SK-N-SH (cell line): ENCODE data around the gene ROBO1. TPM values are rescaled to one million over a fixed set of nuclear protein-coding genes. Genes with fewer than 3 reads are reported as not detected.

Experiments used
- CTCF ChIA-PET: fragments of 300-600, 350-600 bp; formaldehyde crosslinking; extraction: SDS; loops from one replicate; lab custom pipeline; 2021; lab: Yijun Ruan, JAX
- POLR2A ChIA-PET: fragments of 350-600 bp; sonication (Branson Sonifier 250); formaldehyde crosslinking; extraction: SDS; loops from one replicate; lab custom pipeline; 2020; ENCODE audit warnings: antibody characterized with exemption, inconsistent platforms; lab: Yijun Ruan, JAX
- DNase-seq: peaks from one replicate; pipeline ENCODE4 v3.0.0; 2012
- H2AFZ ChIP-seq: fragments of 200-600 bp; sonication (generic); 2 replicates; pipeline ENCODE4 v1.8.1; 2016; ENCODE audit warnings: antibody characterized with exemption, mild to moderate bottlenecking, low read depth
- H3F3A ChIP-seq: fragments of 200-600 bp; sonication (generic); replicated peaks from 2 replicates; pipeline ENCODE3; 2016; ENCODE audit warnings: antibody characterized with exemption, mild to moderate bottlenecking; ENCODE audit not compliant: insufficient read depth
- H3K27ac ChIP-seq, 2 experiments: fragments of 200-500 bp in 1 of 2; fragments of 200-600 bp in 1 of 2; sonication (Bioruptor generic) in 1 of 2; sonication (generic), shearing (Covaris generic) in 1 of 2; 2 replicates each; pipeline versions ENCODE4 v1.5.1 to v1.6.1; 2014 to 2016; ENCODE audit warnings: low read depth in 2 of 2, inconsistent platforms in 1 of 2, low read length in 1 of 2, mild to moderate bottlenecking in 1 of 2, mixed read lengths in 1 of 2
- H3K27me3 ChIP-seq: fragments of 200-600 bp; sonication (generic), shearing (Covaris generic); 2 replicates; pipeline ENCODE4 v1.6.1; 2016; ENCODE audit warnings: mixed run types; ENCODE audit not compliant: insufficient read depth
- H3K36me3 ChIP-seq, 2 experiments: fragments of 200-500 bp in 1 of 2; fragments of 200-600 bp in 1 of 2; sonication (Bioruptor generic) in 1 of 2; sonication (generic) in 1 of 2; replicated peaks in 1 of 2; 2 replicates each; pipeline versions ENCODE3 to v1.5.1; 2014 to 2016; ENCODE audit warnings: low read length in 1 of 2, mild to moderate bottlenecking in 1 of 2; ENCODE audit not compliant: insufficient read depth in 2 of 2, control insufficient read depth in 1 of 2
- H3K4me1 ChIP-seq, 2 experiments: fragments of 200-500 bp in 1 of 2; fragments of 200-600 bp in 1 of 2; sonication (Bioruptor generic) in 1 of 2; sonication (generic), shearing (Covaris generic) in 1 of 2; 2 replicates each; pipeline versions ENCODE4 v1.5.1 to v1.6.1; 2014 to 2016; ENCODE audit warnings: low read depth in 1 of 2, low read length in 1 of 2, mixed run types in 1 of 2; ENCODE audit not compliant: insufficient read depth in 2 of 2, control insufficient read depth in 1 of 2
- H3K4me2 ChIP-seq: fragments of 200-600 bp; sonication (generic), shearing (Covaris generic); 2 replicates; pipeline ENCODE4 v1.6.1; 2017; ENCODE audit warnings: mixed run types
- H3K4me3 ChIP-seq, 2 experiments: fragments of 200-500 bp in 1 of 2; fragments of 200-600 bp in 1 of 2; sonication (Bioruptor generic) in 1 of 2; sonication (generic), shearing (Covaris generic) in 1 of 2; 2 replicates each; pipeline versions ENCODE4 v1.5.1 to v1.8.1; 2014 to 2016; ENCODE audit warnings: low read depth in 2 of 2, inconsistent platforms in 1 of 2, low read length in 1 of 2, mild to moderate bottlenecking in 1 of 2, mixed read lengths in 1 of 2, moderate library complexity in 1 of 2
- H3K79me2 ChIP-seq: fragments of 200-600 bp; sonication (generic); 2 replicates; pipeline ENCODE4 v1.8.1; 2017; ENCODE audit warnings: mild to moderate bottlenecking; ENCODE audit not compliant: insufficient read depth
- H3K9ac ChIP-seq: fragments of 200-600 bp; sonication (generic); 2 replicates; pipeline ENCODE4 v1.6.1; 2017; ENCODE audit warnings: mixed run types
- H3K9me2 ChIP-seq: fragments of 200-600 bp; sonication (generic); 2 replicates; pipeline ENCODE4 v1.6.1; 2017; ENCODE audit warnings: mixed run types
- H3K9me3 ChIP-seq: fragments of 200-600 bp; sonication (generic); 2 replicates; pipeline ENCODE4 v1.6.1; 2017; ENCODE audit warnings: mixed run types, mild to moderate bottlenecking, moderate library complexity
- H4K20me1 ChIP-seq: fragments of 200-600 bp; sonication (generic); 2 replicates; pipeline ENCODE4 v1.6.1; 2017; ENCODE audit warnings: mild to moderate bottlenecking, mixed run types; ENCODE audit not compliant: insufficient read depth
- ELF1 ChIP-seq: IDR thresholded peaks from 2 replicates; pipeline ENCODE4 v1.4.0; 2012
- EP300 ChIP-seq, 2 experiments: IDR thresholded peaks; 2 replicates each; pipeline versions ENCODE4 v1.4.0 to v1.6.1; 2012; ENCODE audit warnings: borderline replicate concordance in 1 of 2, low read depth in 1 of 2, low read length in 1 of 2
- FOSL2 ChIP-seq: IDR thresholded peaks from 2 replicates; pipeline ENCODE4 v1.4.0; 2012; ENCODE audit warnings: low read depth, mild to moderate bottlenecking, moderate library complexity, borderline replicate concordance
- FOXJ3 ChIP-seq: sonication (generic); formaldehyde crosslinking; IDR thresholded peaks from 2 replicates; pipeline ENCODE4 v1.5.1; 2020; ENCODE audit warnings: mild to moderate bottlenecking, missing genetic modification reagents
- FOXM1 ChIP-seq: IDR thresholded peaks from 2 replicates; pipeline ENCODE4 v1.4.0; 2012; ENCODE audit warnings: low read depth, mild to moderate bottlenecking
- GATA2 ChIP-seq: sonication (generic); formaldehyde crosslinking; IDR thresholded peaks from 2 replicates; pipeline ENCODE4 v1.5.0; 2020; ENCODE audit warnings: mild to moderate bottlenecking, missing genetic modification reagents
- MEF2A ChIP-seq: IDR thresholded peaks from 2 replicates; pipeline ENCODE4 v1.4.0; 2012; ENCODE audit warnings: low read depth, borderline replicate concordance
- MXI1 ChIP-seq: IDR thresholded peaks from 2 replicates; pipeline ENCODE4 v1.6.1; 2012; ENCODE audit warnings: mild to moderate bottlenecking, low read depth, low read length, improper control_type of control experiment
- NFIC ChIP-seq: IDR thresholded peaks from 2 replicates; pipeline ENCODE4 v1.4.0; 2012; ENCODE audit warnings: borderline replicate concordance
- NRF1 ChIP-seq: IDR thresholded peaks from 2 replicates; pipeline ENCODE4 v1.6.1; 2012; ENCODE audit warnings: low read depth, mild to moderate bottlenecking, low read length
- TAF1 ChIP-seq: IDR thresholded peaks from 2 replicates; pipeline ENCODE4 v1.6.1; 2012; ENCODE audit warnings: low read depth, mild to moderate bottlenecking, low read length, moderate library complexity, borderline replicate concordance
- TCF12 ChIP-seq: IDR thresholded peaks from 2 replicates; pipeline ENCODE4 v1.4.0; 2012
- WGBS: methylation state at CpG from one replicate; pipeline ENCODE4 v1.1.6; 2017; ENCODE audit warnings: low lambda C conversion rate; 5-methylcytosine and 5-hydroxymethylcytosine counted together
- polyA plus RNA-seq, 3 experiments: library from polyadenylated mRNA; depleted of rRNA; stranded (reverse); fragments of >200 nt; gene quantifications; 2 replicates each; pipeline ENCODE4 v1.2.3, GENCODE V29; 2012
- TF ChIP-seq, protein P1 (sequence below): IDR thresholded peaks from 2 replicates; pipeline ENCODE4 v1.4.0; 2012; ENCODE audit warnings: low read depth, borderline replicate concordance
- TF ChIP-seq, protein P2 (sequence below): fragments of 150-350 bp; IDR thresholded peaks from 2 replicates; pipeline ENCODE4 v1.6.1; 2016; ENCODE audit warnings: mild to moderate bottlenecking, low read depth, low read length
- TF ChIP-seq, protein P3 (sequence below): fragments of 150-350 bp; IDR thresholded peaks from 2 replicates; pipeline ENCODE4 v1.6.1; 2017; ENCODE audit warnings: antibody characterized with exemption, low read length, low read depth, borderline replicate concordance
- TF ChIP-seq, protein P4 (sequence below): IDR thresholded peaks from 2 replicates; pipeline ENCODE4 v1.4.0; 2012; ENCODE audit warnings: low read depth

The ROBO1 gene
- polyA plus RNA-seq, 1 of the 3 experiments (the other 2 are of a cell fraction), result 22.7 TPM

DNA sequence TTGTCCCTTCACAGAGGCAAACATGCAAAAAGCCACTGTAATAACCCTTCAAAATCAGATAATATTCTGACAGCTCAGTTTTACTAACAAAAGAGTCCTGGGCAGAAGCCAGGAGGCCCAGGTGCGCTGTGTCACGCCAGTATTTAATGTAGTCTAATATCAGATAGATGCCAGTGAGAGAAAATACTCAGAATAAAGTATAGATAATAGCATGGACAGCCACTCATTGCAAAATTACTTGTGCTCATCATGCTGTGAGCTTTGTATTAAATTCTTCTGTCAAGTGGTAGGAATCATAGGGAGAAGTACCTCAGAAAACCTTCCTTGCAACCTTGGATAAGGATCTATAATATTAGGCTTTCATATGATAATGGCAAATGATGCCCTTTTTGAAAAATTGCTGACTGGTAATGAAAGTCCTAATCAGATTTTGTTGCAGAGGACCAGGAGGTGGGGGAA, 1154.3 kb downstream of the ROBO1 start:
- Histone ChIP-seq H3K9me2 (no peaks in the 10 kb centered on the region), H3K27ac (peak overlapping the region in 1 of 2 experiments; percentile 76; a peak in 2 of 4 replicates), H4K20me1 (no peaks in the 10 kb centered on the region), H2AFZ (no peak overlapping the region), H3F3A (no peaks in the 10 kb centered on the region), H3K9ac (no peak overlapping the region), H3K9me3 (no peaks in the 10 kb centered on the region), H3K27me3 (no peaks in the 10 kb centered on the region), H3K79me2 (no peaks in the 10 kb centered on the region), H3K36me3 (peaks cover 20 to 21% of the 10 kb centered on the region in 2 experiments), H3K4me1 (peaks cover 0 to 16% of the 10 kb centered on the region in 2 experiments; a peak in 2 of 4 replicates), H3K4me3 (no peak overlapping the region), H3K4me2 (no peak overlapping the region)
- ChIA-PET POLR2A (no interaction called here), CTCF (no interaction called here)
- DNase-seq, result no peak
- 73% methylated on average over 2 of the region's 2 CpGs for WGBS
- TF ChIP-seq EP300 (IDR thresholded peaks at IDR 0.05; ENCODE audit: borderline replicate concordance in 1 of 2, low read depth in 1 of 2, low read length in 1 of 2) (peak in 1 of 2 experiments; percentile 52; a peak in 1 of 4 replicates), TCF12 (no peak), GATA2 (CRISPR knock-in tag) (peak; percentile 65)

DNA sequence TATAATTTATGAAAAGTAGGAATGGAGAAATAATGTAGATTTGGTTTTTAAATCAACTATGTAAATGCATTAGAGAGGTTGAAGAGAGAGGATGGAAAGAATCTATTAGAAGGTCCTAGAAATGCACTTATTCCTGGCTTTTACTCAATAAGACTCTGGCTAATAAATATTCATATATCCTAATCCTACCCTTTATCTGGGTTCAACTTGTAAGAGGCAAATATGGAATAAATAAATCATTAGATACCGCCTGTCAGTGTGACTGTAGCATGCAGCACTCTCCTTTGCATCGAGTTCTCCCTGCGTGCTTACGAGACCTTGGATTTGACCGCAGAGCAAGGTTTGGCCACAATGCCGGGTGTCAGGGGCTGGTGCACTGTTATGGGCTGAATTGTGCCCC, 1156.5 kb downstream of the ROBO1 start:
- Histone ChIP-seq H3K9me2 (no peaks in the 10 kb centered on the region), H3K79me2 (no peaks in the 10 kb centered on the region), H3F3A (no peaks in the 10 kb centered on the region), H3K36me3 (peaks cover 15 to 18% of the 10 kb centered on the region in 2 experiments), H2AFZ (no peak overlapping the region), H4K20me1 (no peaks in the 10 kb centered on the region), H3K9ac (no peak overlapping the region), H3K4me1 (peaks cover 0 to 16% of the 10 kb centered on the region in 2 experiments; a peak in 2 of 4 replicates), H3K27me3 (no peaks in the 10 kb centered on the region), H3K4me2 (no peak overlapping the region), H3K4me3 (no peak overlapping the region), H3K9me3 (no peaks in the 10 kb centered on the region), H3K27ac (no peak overlapping the region)
- DNase-seq, result no peak
- ChIA-PET CTCF (no interaction called here), POLR2A (no interaction called here)
- TF ChIP-seq, protein P1, sequence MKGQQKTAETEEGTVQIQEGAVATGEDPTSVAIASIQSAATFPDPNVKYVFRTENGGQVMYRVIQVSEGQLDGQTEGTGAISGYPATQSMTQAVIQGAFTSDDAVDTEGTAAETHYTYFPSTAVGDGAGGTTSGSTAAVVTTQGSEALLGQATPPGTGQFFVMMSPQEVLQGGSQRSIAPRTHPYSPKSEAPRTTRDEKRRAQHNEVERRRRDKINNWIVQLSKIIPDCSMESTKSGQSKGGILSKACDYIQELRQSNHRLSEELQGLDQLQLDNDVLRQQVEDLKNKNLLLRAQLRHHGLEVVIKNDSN, result no peak
- no peak for TF ChIP-seq MEF2A
- no peak for TF ChIP-seq ELF1
- TF ChIP-seq, protein P2, sequence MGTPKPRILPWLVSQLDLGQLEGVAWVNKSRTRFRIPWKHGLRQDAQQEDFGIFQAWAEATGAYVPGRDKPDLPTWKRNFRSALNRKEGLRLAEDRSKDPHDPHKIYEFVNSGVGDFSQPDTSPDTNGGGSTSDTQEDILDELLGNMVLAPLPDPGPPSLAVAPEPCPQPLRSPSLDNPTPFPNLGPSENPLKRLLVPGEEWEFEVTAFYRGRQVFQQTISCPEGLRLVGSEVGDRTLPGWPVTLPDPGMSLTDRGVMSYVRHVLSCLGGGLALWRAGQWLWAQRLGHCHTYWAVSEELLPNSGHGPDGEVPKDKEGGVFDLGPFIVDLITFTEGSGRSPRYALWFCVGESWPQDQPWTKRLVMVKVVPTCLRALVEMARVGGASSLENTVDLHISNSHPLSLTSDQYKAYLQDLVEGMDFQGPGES, result no peak
- TF ChIP-seq NRF1, result no peak
- TF ChIP-seq MXI1, result no peak
- TF ChIP-seq NFIC, result no peak
- no peak for TF ChIP-seq TAF1
- TF ChIP-seq, protein P3, sequence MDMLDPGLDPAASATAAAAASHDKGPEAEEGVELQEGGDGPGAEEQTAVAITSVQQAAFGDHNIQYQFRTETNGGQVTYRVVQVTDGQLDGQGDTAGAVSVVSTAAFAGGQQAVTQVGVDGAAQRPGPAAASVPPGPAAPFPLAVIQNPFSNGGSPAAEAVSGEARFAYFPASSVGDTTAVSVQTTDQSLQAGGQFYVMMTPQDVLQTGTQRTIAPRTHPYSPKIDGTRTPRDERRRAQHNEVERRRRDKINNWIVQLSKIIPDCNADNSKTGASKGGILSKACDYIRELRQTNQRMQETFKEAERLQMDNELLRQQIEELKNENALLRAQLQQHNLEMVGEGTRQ, result no peak
- no peak for TF ChIP-seq FOXJ3 (CRISPR knock-in tag)
- no peak for TF ChIP-seq FOSL2
- TF ChIP-seq FOXM1, result no peak
- TF ChIP-seq, protein P4, sequence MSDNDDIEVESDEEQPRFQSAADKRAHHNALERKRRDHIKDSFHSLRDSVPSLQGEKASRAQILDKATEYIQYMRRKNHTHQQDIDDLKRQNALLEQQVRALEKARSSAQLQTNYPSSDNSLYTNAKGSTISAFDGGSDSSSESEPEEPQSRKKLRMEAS, result no peak
- 90% methylated on average over 6 of the region's 6 CpGs for WGBS
